WTC11 (cell line): ENCODE results near the gene EEF1E1. TPM values are rescaled to one million over a fixed set of nuclear protein-coding genes. Genes with fewer than 3 reads are reported as not detected.

Source experiments
- ATAC-seq: fragments of 200-7000 bp; cut with Tn5 transposase; 2 replicates; pipeline ENCODE4 v1.10.0; 2021; ENCODE audit warnings: mild to moderate bottlenecking, moderate library complexity
- CTCF ChIA-PET: fragments of 300-600 bp; sonication (Branson Sonifier 250); formaldehyde crosslinking; loops from one replicate; lab custom pipeline; 2021; ENCODE audit warnings: antibody characterized with exemption; lab: Charles Lee
- POLR2A ChIA-PET: fragments of 350-600 bp; sonication (Branson Sonifier 250); formaldehyde crosslinking; loops from one replicate; lab custom pipeline; 2021; ENCODE audit warnings: antibody characterized with exemption; lab: Charles Lee
- DNase-seq: peaks from one replicate; pipeline ENCODE4 v3.0.0; 2021; ENCODE audit warnings: low spot score
- H3K27ac Mint-ChIP-seq: 2 replicates; pipeline ENCODE4 v1.8.0; 2021; ENCODE audit warnings: mixed read lengths
- H3K27me3 Mint-ChIP-seq: 2 replicates; pipeline ENCODE4 v1.8.0; 2021; ENCODE audit warnings: low read depth, mild to moderate bottlenecking, moderate library complexity, mixed read lengths
- H3K36me3 Mint-ChIP-seq: 2 replicates; pipeline ENCODE4 v1.8.0; 2021; ENCODE audit warnings: mixed read lengths
- H3K4me1 Mint-ChIP-seq: 2 replicates; pipeline ENCODE4 v1.8.0; 2022; ENCODE audit warnings: mixed read lengths
- H3K4me3 Mint-ChIP-seq: 2 replicates; pipeline ENCODE4 v1.8.0; 2021; ENCODE audit warnings: mild to moderate bottlenecking, moderate library complexity, mixed read lengths
- H3K9me3 Mint-ChIP-seq: 2 replicates; pipeline ENCODE4 v1.8.0; 2021; ENCODE audit warnings: mixed read lengths
- ESRRA ChIP-seq: sonication (generic); formaldehyde crosslinking; IDR thresholded peaks from 2 replicates; pipeline ENCODE4 v1.8.1; 2022; ENCODE audit warnings: mild to moderate bottlenecking, missing genetic modification reagents, borderline replicate concordance
- FOXP1 ChIP-seq: sonication (generic); formaldehyde crosslinking; IDR thresholded peaks from 2 replicates; pipeline ENCODE4 v1.8.0; 2022; ENCODE audit warnings: missing genetic modification reagents, mild to moderate bottlenecking, moderate library complexity, borderline replicate concordance
- GRHL2 ChIP-seq: fragments of 250-450 bp; sonication (Bioruptor Pico); IDR thresholded peaks from 2 replicates; pipeline ENCODE4 v1.8.0; 2022; ENCODE audit warnings: mild to moderate bottlenecking, moderate library complexity; ENCODE audit not compliant: insufficient replicate concordance, severe bottlenecking
- GTF2I ChIP-seq: fragments of 250-450 bp; sonication (Bioruptor Pico); conservative IDR thresholded peaks from 2 replicates; pipeline ENCODE4 v1.4.0; 2021; ENCODE audit warnings: mild to moderate bottlenecking
- IRF2 ChIP-seq: sonication (generic); formaldehyde crosslinking; IDR thresholded peaks from 2 replicates; pipeline ENCODE4 v1.8.0; 2022; ENCODE audit warnings: low read depth, missing genetic modification reagents, borderline replicate concordance
- MXD4 ChIP-seq: fragments of 250-450 bp; sonication (Bioruptor Pico); IDR thresholded peaks from 2 replicates; pipeline ENCODE4 v1.8.0; 2021; ENCODE audit warnings: mild to moderate bottlenecking, moderate library complexity, borderline replicate concordance
- NR1H2 ChIP-seq: sonication (generic); formaldehyde crosslinking; IDR thresholded peaks from 2 replicates; pipeline ENCODE4 v1.9.0; 2021; ENCODE audit warnings: mild to moderate bottlenecking, moderate library complexity, missing genetic modification reagents
- PRDM15 ChIP-seq: sonication (generic); formaldehyde crosslinking; IDR thresholded peaks from 2 replicates; pipeline ENCODE4 v1.8.0; 2022; ENCODE audit warnings: missing genetic modification reagents
- ZNF219 ChIP-seq: sonication (generic); formaldehyde crosslinking; IDR thresholded peaks from 2 replicates; pipeline ENCODE4 v1.8.0; 2023; ENCODE audit warnings: missing genetic modification reagents, mild to moderate bottlenecking, borderline replicate concordance
- ZNF416 ChIP-seq: fragments of 250-450 bp; sonication (Bioruptor Pico); IDR thresholded peaks from 2 replicates; pipeline ENCODE4 v1.9.0; 2021; ENCODE audit warnings: mild to moderate bottlenecking, inconsistent platforms
- total RNA-seq: library from RNA; stranded (reverse); gene quantifications from 3 replicates; pipeline ENCODE4 v1.2.3, GENCODE V29; 2021
- TF ChIP-seq, protein P1 (sequence below): fragments of 250-450 bp; sonication (Bioruptor Pico); IDR thresholded peaks from 2 replicates; pipeline ENCODE4 v2.1.2; 2022; ENCODE audit warnings: mild to moderate bottlenecking, moderate library complexity
- TF ChIP-seq, protein P2 (sequence below): sonication (generic); formaldehyde crosslinking; IDR thresholded peaks from 2 replicates; pipeline ENCODE4 v1.8.0; 2023; ENCODE audit warnings: missing genetic modification reagents
- TF ChIP-seq, protein P3 (sequence below): sonication (generic); formaldehyde crosslinking; IDR thresholded peaks from 2 replicates; pipeline ENCODE4 v1.8.1; 2023; ENCODE audit warnings: mild to moderate bottlenecking, missing genetic modification reagents, moderate library complexity
- TF ChIP-seq, protein P4 (sequence below): sonication (generic); formaldehyde crosslinking; IDR thresholded peaks from 2 replicates; pipeline ENCODE4 v1.8.1; 2022; ENCODE audit warnings: missing genetic modification reagents, borderline replicate concordance
- TF ChIP-seq, protein P5 (sequence below): fragments of 250-450 bp; sonication (Bioruptor Pico); IDR thresholded peaks from 2 replicates; pipeline ENCODE4 v1.9.0; 2021; ENCODE audit warnings: mild to moderate bottlenecking

EEF1E1 gene
- total RNA-seq, 1 experiment from 2014 or later, result 89.2 TPM

DNA sequence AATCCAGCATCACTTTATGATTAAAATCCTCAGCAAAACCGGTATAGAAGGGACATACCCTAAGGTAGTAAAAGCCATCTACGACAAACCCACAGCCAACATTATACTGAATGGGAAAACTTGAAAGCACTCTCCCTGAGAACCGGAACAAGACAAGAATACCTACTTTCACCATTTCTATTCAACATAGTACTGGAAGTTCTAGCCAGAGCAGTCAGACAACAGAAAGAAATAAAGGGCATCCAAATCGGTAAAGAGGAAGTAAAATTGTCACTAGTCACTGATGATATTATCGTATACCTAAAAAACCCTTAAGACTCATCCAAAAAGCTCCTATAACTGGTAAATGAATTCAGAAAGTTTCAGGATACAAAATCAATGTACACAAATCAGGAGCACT lies 71.4 kb downstream of the EEF1E1 start:
- ChIA-PET POLR2A (no interaction called here), CTCF (no interaction called here)
- Mint-ChIP-seq H3K36me3 (peaks cover 22% of the 10 kb centered on the region), H3K9me3 (peaks cover 20% of the 10 kb centered on the region), H3K4me3 (no peak overlapping the region), H3K27ac (no peak overlapping the region), H3K27me3 (no peaks in the 10 kb centered on the region), H3K4me1 (peaks cover 14% of the 10 kb centered on the region)
- ATAC-seq, result no peak
- no peak for DNase-seq
- TF ChIP-seq MXD4 (CRISPR knock-in tag) (no peak), FOXP1 (CRISPR knock-in tag) (no peak), ESRRA (no peak), PRDM15 (CRISPR knock-in tag) (no peak), NR1H2 (no peak), GTF2I (CRISPR knock-in tag) (no peak), ZNF416 (no peak), IRF2 (no peak), GRHL2 (no peak), ZNF219 (CRISPR knock-in tag) (no peak)
- TF ChIP-seq, protein P1, sequence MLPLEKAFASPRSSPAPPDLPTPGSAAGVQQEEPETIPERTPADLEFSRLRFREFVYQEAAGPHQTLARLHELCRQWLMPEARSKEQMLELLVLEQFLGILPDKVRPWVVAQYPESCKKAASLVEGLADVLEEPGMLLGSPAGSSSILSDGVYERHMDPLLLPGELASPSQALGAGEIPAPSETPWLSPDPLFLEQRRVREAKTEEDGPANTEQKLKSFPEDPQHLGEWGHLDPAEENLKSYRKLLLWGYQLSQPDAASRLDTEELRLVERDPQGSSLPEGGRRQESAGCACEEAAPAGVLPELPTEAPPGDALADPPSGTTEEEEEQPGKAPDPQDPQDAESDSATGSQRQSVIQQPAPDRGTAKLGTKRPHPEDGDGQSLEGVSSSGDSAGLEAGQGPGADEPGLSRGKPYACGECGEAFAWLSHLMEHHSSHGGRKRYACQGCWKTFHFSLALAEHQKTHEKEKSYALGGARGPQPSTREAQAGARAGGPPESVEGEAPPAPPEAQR, result no peak
- TF ChIP-seq, protein P2, sequence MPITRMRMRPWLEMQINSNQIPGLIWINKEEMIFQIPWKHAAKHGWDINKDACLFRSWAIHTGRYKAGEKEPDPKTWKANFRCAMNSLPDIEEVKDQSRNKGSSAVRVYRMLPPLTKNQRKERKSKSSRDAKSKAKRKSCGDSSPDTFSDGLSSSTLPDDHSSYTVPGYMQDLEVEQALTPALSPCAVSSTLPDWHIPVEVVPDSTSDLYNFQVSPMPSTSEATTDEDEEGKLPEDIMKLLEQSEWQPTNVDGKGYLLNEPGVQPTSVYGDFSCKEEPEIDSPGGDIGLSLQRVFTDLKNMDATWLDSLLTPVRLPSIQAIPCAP, result no peak
- TF ChIP-seq, protein P3, sequence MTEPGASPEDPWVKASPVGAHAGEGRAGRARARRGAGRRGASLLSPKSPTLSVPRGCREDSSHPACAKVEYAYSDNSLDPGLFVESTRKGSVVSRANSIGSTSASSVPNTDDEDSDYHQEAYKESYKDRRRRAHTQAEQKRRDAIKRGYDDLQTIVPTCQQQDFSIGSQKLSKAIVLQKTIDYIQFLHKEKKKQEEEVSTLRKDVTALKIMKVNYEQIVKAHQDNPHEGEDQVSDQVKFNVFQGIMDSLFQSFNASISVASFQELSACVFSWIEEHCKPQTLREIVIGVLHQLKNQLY (CRISPR knock-in tag), result no peak
- TF ChIP-seq, protein P4, sequence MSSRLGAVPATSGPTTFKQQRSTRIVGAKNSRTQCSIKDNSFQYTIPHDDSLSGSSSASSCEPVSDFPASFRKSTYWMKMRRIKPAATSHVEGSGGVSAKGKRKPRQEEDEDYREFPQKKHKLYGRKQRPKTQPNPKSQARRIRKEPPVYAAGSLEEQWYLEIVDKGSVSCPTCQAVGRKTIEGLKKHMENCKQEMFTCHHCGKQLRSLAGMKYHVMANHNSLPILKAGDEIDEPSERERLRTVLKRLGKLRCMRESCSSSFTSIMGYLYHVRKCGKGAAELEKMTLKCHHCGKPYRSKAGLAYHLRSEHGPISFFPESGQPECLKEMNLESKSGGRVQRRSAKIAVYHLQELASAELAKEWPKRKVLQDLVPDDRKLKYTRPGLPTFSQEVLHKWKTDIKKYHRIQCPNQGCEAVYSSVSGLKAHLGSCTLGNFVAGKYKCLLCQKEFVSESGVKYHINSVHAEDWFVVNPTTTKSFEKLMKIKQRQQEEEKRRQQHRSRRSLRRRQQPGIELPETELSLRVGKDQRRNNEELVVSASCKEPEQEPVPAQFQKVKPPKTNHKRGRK (CRISPR knock-in tag), result no peak
- TF ChIP-seq, protein P5, sequence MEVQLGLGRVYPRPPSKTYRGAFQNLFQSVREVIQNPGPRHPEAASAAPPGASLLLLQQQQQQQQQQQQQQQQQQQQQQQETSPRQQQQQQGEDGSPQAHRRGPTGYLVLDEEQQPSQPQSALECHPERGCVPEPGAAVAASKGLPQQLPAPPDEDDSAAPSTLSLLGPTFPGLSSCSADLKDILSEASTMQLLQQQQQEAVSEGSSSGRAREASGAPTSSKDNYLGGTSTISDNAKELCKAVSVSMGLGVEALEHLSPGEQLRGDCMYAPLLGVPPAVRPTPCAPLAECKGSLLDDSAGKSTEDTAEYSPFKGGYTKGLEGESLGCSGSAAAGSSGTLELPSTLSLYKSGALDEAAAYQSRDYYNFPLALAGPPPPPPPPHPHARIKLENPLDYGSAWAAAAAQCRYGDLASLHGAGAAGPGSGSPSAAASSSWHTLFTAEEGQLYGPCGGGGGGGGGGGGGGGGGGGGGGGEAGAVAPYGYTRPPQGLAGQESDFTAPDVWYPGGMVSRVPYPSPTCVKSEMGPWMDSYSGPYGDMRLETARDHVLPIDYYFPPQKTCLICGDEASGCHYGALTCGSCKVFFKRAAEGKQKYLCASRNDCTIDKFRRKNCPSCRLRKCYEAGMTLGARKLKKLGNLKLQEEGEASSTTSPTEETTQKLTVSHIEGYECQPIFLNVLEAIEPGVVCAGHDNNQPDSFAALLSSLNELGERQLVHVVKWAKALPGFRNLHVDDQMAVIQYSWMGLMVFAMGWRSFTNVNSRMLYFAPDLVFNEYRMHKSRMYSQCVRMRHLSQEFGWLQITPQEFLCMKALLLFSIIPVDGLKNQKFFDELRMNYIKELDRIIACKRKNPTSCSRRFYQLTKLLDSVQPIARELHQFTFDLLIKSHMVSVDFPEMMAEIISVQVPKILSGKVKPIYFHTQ (CRISPR knock-in tag), result no peak
- TF ChIP-seq, all 79 proteins: peak for 0

Other genes with a start within 250 kb of the EEF1E1 start
- gene TXNDC5, start 191.8 kb downstream of the EEF1E1 start, total RNA-seq, result 141 to 149 TPM (median 147 TPM) in 3 replicates
- 15.6 to 18.9 TPM (median 17.9 TPM) in 3 replicates for gene BLOC1S5, start 38.2 kb downstream of the EEF1E1 start, total RNA-seq